Loucy (cell line): Measurements from ENCODE around the gene RBM20.

Source experiments
- H2AFZ ChIP-seq: fragments of 200-600 bp; sonication (generic); 2 replicates; pipeline ENCODE4 v1.6.0; 2016; ENCODE audit warnings: antibody characterized with exemption, mild to moderate bottlenecking, low read length, moderate library complexity
- H3F3A ChIP-seq: fragments of 200-600 bp; 2 replicates; pipeline ENCODE4 v1.6.0; 2016; ENCODE audit warnings: antibody characterized with exemption, low read depth, mild to moderate bottlenecking
- H3K27me3 ChIP-seq: fragments of 200-600 bp; sonication (generic); 2 replicates; pipeline ENCODE4 v1.6.1; 2014; ENCODE audit warnings: low read length, mild to moderate bottlenecking; ENCODE audit not compliant: insufficient read depth, poor library complexity, severe bottlenecking
- H3K36me3 ChIP-seq: fragments of 200-600 bp; sonication (generic); 2 replicates; pipeline ENCODE4 v1.6.1; 2016; ENCODE audit warnings: low read length; ENCODE audit not compliant: insufficient read depth
- H3K4me1 ChIP-seq: fragments of 200-600 bp; sonication (generic); 2 replicates; pipeline ENCODE4 v1.5.1; 2014; ENCODE audit warnings: low read length, mild to moderate bottlenecking; ENCODE audit not compliant: insufficient read depth, poor library complexity, severe bottlenecking
- H3K4me2 ChIP-seq: fragments of 200-600 bp; sonication (generic); 2 replicates; pipeline ENCODE4 v1.6.0; 2014; ENCODE audit warnings: antibody characterized with exemption, low read length, low read depth, mild to moderate bottlenecking; ENCODE audit not compliant: poor library complexity, severe bottlenecking
- H3K4me3 ChIP-seq: fragments of 200-600 bp; sonication (generic); 2 replicates; pipeline ENCODE4 v1.5.1; 2014; ENCODE audit warnings: low read length, mild to moderate bottlenecking, mixed read lengths; ENCODE audit not compliant: poor library complexity, severe bottlenecking
- H3K79me2 ChIP-seq: fragments of 200-600 bp; sonication (generic); 2 replicates; pipeline ENCODE4 v1.6.1; 2014; ENCODE audit warnings: low read length; ENCODE audit not compliant: insufficient read depth
- H3K9ac ChIP-seq: fragments of 200-600 bp; sonication (generic); 2 replicates; pipeline ENCODE4 v1.6.0; 2014; ENCODE audit warnings: mild to moderate bottlenecking, low read depth, low read length, moderate library complexity; ENCODE audit not compliant: poor library complexity, severe bottlenecking
- H3K9me2 ChIP-seq: fragments of 200-600 bp; sonication (generic); replicated peaks from 2 replicates; pipeline ENCODE4 v1.6.1; 2016; ENCODE audit warnings: low read depth, low read length, mixed read lengths
- H3K9me3 ChIP-seq: fragments of 200-600 bp; sonication (generic); 2 replicates; pipeline ENCODE4 v1.6.1; 2014; ENCODE audit warnings: mild to moderate bottlenecking, antibody characterized with exemption, low read length, low read depth; ENCODE audit not compliant: insufficient read depth
- H4K20me1 ChIP-seq: fragments of 200-600 bp; sonication (generic); 2 replicates; pipeline ENCODE4 v1.6.0; 2014; ENCODE audit warnings: antibody characterized with exemption, low read length, mild to moderate bottlenecking; ENCODE audit not compliant: insufficient read depth, poor library complexity, severe bottlenecking
- CTCF ChIP-seq: fragments of 200-600 bp; sonication (generic); conservative IDR thresholded peaks from 2 replicates; pipeline ENCODE4 v1.5.1; 2014; ENCODE audit warnings: mild to moderate bottlenecking, antibody characterized with exemption, low read length
- EZH2phosphoT487 ChIP-seq: fragments of 200-600 bp; IDR thresholded peaks from 2 replicates; pipeline ENCODE4 v1.6.1; 2018; ENCODE audit warnings: antibody characterized with exemption, mild to moderate bottlenecking, moderate library complexity, borderline replicate concordance

Gene RBM20

GRCh38 chr10:110821508-110821907, 177.4 kb downstream of the RBM20 start:
- H3K79me2 ChIP-seq: no peaks in the 10 kb centered on the region
- H3K4me1 ChIP-seq: peaks cover 11% of the 10 kb centered on the region
- H3K27me3 ChIP-seq: no peaks in the 10 kb centered on the region
- H3K4me3 ChIP-seq: no peak overlapping the region
- no peak overlapping the region for H3K9ac ChIP-seq
- no peaks in the 10 kb centered on the region for H3K9me3 ChIP-seq
- peak overlapping the region; percentile 43; the same call in 1 of the 2 replicates for H2AFZ ChIP-seq
- H4K20me1 ChIP-seq: no peaks in the 10 kb centered on the region
- no peaks in the 10 kb centered on the region for H3K36me3 ChIP-seq
- H3F3A ChIP-seq: no peaks in the 10 kb centered on the region
- H3K4me2 ChIP-seq: no peak overlapping the region
- H3K9me2 ChIP-seq: no peaks in the 10 kb centered on the region
- TF ChIP-seq EZH2phosphoT487 (no peak), CTCF (no peak)

GRCh38 chr10:110822035-110822711, 178.0 kb downstream of the RBM20 start:
- TF ChIP-seq CTCF: no peak
- no peak for TF ChIP-seq EZH2phosphoT487
- Histone ChIP-seq H3K36me3 (no peaks in the 10 kb centered on the region), H3K9ac (peak overlapping the region; percentile 7), H3K27me3 (no peaks in the 10 kb centered on the region), H3K4me2 (no peak overlapping the region), H2AFZ (peak overlapping the region; percentile 43), H3K9me2 (no peaks in the 10 kb centered on the region), H3K9me3 (no peaks in the 10 kb centered on the region), H3K79me2 (no peaks in the 10 kb centered on the region), H4K20me1 (no peaks in the 10 kb centered on the region), H3F3A (no peaks in the 10 kb centered on the region), H3K4me1 (peaks cover 11% of the 10 kb centered on the region), H3K4me3 (no peak overlapping the region)

- Histone ChIP-seq H3K4me1 (peaks cover 11% of the 10 kb centered on the region), H4K20me1 (no peaks in the 10 kb centered on the region), H3K9me2 (no peaks in the 10 kb centered on the region), H3K36me3 (no peaks in the 10 kb centered on the region), H3K79me2 (no peaks in the 10 kb centered on the region), H3K4me2 (no peak overlapping the region), H3K9ac (peak overlapping the region; percentile 7), H3F3A (no peaks in the 10 kb centered on the region), H2AFZ (peak overlapping the region; percentile 43; the same call in 1 of the 2 replicates), H3K4me3 (no peak overlapping the region), H3K9me3 (no peaks in the 10 kb centered on the region), H3K27me3 (no peaks in the 10 kb centered on the region)
- TF ChIP-seq CTCF (no peak), EZH2phosphoT487 (no peak)
Measured at GRCh38 chr10:110822712-110823311, 178.7 kb downstream of the RBM20 start.
